GM18507 (cell line): ENCODE results near the gene PTTG2.

ENCODE experiments used
- DNase-seq: peaks from one replicate; pipeline ENCODE4 v3.0.0; 2011; ENCODE audit warnings: low read depth; ENCODE audit not compliant: insufficient read length; ENCODE audit errors: extremely low spot score
- FAIRE-seq: peaks from 2 replicates; lab custom pipeline; 2011; peaks lifted over from hg19 to GRCh38; lab: Jason Lieb, UNC

The PTTG2 gene

DNA sequence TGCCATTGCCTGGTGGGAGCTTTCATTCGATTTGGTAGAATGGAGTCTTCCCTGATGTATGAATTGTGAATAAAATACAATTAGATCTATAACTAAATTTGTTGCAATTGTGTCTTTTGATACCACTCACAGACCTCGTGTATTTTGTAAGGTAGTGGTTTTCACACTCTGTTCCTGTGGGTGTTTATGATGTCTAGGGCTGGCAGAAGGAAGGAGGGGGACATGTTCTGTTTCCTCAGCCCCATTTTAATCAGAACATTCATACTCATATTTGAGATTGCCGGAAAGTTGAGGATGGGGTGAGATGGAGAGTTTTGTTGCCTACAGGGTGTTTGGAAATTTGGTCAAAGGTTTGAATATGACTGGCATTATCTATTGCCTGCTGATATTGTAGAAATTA lies 42.9 kb downstream of the PTTG2 start:
- FAIRE-seq (no peak), DNase-seq (no peak)

DNA sequence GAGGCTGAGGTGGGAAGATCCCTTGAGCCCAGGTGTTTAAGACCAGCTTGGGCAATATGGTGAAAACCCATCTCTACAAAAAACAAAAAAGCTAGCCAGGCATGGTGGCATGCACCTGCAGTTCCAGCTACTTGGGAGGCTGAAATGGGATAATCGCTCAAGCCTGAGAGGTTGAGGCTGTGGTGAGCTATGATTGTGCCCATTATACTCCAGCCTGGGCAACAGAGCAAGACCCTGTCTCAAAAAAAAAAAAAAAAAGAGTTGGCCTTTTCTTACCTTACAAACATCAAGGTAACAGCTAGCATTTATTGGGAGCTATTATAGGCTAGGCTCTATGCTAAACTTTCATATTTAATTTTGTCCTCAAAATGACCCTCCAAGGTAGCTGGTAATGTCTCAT lies 43.4 kb downstream of the PTTG2 start:
- no peak for FAIRE-seq
- DNase-seq, result no peak

DNA sequence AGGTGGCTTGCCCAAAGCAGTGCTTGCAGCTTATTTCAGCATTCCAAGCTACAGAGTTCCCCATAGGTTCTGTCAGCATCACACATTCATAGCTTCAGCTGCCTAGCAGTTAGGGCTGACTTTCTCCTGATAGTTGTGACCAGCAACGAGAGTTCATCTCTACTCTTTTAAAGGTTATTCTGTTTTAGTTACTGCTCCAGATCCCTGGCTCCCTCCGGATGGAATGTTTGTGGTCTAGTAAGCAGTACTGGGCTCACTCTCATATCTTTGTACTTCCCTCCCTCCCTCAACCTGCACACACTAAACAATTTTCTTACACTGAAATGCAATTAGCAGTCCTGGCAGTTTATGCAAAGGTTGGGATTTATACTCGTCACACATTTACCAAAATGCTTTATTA lies 43.9 kb downstream of the PTTG2 start:
- FAIRE-seq, result no peak

DNA sequence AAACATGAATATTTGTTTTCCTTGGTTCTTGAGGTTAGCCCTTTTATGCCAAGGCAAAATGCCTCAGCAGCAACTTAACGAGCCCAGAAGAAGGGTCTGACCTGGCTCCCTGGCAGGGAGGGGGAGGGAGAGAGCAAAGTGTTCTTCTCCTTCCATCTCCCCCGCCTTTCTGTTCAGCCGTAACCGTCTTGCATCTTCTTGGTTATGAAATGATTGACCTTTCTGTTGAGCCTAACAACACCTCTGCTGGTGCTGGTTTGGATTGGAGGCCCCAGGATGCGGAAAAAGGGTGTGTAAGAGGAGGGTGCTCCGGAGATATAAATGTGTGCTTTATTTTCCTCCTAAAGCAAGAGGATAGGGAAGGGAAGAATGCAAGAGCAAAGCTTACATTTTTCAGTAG lies 44.7 kb downstream of the PTTG2 start:
- FAIRE-seq, result no peak
- no peak for DNase-seq

More for the DNA sequence above, 43.9 kb downstream of the PTTG2 start:
- DNase-seq, result no peak

DNA sequence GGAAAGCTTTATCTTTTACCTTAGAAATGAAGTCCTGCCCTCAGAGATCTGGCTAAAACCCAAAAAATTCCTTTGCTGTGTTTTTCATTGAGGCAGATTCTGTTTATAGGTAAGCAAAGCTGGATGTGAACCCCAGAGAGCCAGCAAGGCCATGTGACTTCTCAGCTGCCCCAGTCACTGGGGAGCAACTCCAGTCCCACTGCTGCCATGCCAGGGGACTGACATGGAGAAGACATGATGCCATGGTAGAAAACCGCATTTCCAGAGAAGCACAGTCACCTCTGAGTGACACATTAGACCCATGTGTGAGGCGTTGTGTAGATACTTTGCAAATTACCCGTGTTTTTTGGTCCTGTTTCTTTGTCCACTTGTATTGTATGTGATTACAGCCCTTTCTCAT lies 45.4 kb downstream of the PTTG2 start:
- DNase-seq (no peak), FAIRE-seq (no peak)

DNA sequence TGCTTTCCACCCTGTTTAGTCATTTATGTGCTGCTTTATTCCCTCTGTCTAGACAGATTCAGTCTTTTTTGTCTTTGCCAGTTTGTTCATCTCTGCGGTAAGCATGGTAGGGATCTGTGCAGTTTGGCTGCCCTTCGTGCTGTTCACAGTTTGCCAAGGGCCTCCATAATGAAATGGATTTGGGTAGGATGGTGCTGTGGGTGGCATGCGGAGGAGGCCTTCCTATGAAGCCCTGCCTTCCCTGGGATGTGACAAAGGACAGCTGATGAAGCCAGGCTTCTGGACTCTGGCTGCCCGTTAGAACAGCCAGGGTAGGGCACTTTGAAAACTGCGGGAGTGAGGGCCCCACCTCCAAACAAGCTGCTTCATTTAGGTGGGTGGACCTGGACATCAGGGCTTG lies 47.4 kb downstream of the PTTG2 start:
- DNase-seq, result no peak
- FAIRE-seq, result no peak

DNA sequence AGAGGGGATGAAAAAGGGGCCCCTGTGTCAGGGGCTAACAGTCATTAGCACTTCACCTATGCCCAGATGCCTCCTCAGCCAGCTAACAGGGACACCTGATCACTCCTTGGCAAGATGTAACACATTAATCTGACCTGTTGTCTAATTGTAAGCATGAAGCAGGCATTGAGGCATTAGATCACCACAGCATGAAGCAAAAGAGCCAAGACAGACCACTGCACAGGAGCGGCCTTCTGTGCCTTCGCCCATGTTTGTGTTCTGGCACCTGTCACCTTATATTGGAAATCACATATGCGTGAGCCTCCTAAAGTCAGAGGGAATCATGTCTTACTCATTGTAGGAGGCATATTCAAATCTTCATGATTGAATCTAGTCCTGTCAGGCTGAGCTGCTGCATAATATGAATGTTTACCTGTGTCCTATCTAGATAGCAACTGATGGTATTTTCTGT lies 48.4 kb downstream of the PTTG2 start:
- DNase-seq (no peak), FAIRE-seq (no peak)

DNA sequence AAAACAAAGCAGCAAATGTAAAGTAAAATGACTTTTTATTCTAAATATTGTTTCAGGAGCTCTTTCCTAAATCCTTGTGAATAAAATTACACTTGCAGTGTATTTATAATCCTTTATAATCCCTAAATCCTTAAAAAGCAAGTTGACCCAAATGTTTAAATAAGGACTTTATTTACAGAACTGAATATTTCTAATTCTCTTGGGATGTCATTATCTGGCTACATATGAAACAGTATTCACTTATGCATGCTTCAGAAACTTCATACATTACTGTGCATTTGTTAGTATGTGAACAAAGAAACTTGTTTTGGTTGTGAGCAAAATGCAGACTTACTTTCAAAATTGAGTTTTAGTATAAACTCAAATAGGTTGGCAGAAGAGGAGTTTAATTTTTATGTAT lies 49.2 kb downstream of the PTTG2 start:
- no peak for FAIRE-seq

DNA sequence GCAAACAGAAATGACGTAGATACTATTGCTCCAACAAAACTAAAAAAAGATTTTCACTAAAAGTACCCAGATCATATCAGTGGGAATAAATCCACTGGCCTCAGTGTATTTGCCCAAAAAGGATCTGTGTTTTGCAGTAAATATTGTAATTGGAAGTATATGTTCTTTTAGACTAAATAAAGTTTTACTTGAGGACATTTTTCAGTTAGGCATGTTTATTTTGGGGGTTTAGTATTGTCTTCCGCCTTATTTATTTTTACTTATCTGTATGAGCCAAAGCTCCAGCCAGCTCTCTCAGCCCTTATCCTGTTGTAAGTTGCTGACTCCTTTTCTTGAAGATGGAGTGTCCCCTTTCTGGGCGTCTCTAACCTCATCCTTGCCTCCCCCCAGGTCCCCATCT lies 49.8 kb downstream of the PTTG2 start:
- FAIRE-seq, result no peak
- no peak for DNase-seq

More for the DNA sequence above, 49.2 kb downstream of the PTTG2 start:
- DNase-seq, result no peak
